Measurements from ENCODE around the gene CACNA2D3.

Gene CACNA2D3

GRCh38 chr3:54341811-54342210 is 219.5 kb downstream of the CACNA2D3 start:
- DNase-seq (ENCODE audit: low read depth in 2 of 2) = no peak

GRCh38 chr3:54342676-54343075 is 220.3 kb downstream of the CACNA2D3 start:
- no peak for DNase-seq (ENCODE audit: low read depth in 2 of 2)

DNA sequence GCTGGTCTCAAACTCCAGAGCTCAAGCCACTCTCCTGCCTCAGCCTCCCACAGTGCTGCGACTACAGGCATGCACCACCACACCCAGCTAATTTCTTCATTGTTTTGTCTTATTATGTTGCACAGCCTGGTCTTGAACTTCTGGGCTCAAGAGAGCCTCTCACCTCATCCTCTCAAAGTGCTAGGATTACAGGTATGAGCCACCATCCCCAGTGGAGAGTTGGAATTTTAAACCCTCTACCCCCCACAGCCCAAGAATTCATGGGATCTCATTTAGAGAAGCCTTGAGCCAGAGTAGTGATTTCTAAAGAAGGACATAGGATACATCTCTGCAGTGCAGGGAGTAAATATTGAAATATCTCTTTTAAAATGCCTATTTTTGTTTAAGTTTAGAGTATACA is 221.1 kb downstream of the CACNA2D3 start:
- DNase-seq (ENCODE audit: low read depth in 2 of 2) = no peak

GRCh38 chr3:54344601-54345231 is 222.4 kb downstream of the CACNA2D3 start:
- no peak for DNase-seq (ENCODE audit: low read depth in 2 of 2)

DNA sequence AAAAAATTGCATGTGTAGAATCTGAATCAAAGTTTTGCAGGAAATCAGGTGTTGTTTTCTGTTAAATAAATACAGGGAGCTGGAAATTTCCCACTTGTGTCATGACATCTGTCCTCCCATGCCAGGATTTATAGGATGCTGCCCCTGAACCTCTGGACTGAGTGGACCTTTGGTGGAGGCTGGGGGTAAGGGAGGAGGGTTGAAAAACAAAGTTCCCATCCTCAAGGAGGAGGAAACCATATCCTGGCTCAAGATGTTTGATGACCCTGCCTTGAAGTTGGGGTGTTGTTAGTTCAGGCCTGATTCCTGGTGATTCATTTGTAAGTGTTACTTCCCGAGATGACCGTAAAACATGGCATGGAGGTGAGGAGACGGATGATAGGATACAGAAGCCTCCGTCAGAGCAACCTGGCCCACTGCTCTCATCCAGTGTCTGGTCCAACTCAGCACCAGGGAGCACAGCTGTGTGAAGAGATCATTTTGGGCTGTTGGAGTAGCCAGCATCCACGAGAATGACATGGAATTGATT is 223.6 kb downstream of the CACNA2D3 start:
- DNase-seq (ENCODE audit: low read depth in 2 of 2) = no peak

GRCh38 chr3:54347060-54347459 is 224.7 kb downstream of the CACNA2D3 start:
- DNase-seq (ENCODE audit: low read depth in 2 of 2) = no peak

- no peak for DNase-seq (ENCODE audit: low read depth in 2 of 2)
Measured at GRCh38 chr3:54347933-54348332, 225.6 kb downstream of the CACNA2D3 start.

- no peak for DNase-seq (ENCODE audit: low read depth in 2 of 2)
Measured at GRCh38 chr3:54349231-54349652, 226.9 kb downstream of the CACNA2D3 start.

DNA sequence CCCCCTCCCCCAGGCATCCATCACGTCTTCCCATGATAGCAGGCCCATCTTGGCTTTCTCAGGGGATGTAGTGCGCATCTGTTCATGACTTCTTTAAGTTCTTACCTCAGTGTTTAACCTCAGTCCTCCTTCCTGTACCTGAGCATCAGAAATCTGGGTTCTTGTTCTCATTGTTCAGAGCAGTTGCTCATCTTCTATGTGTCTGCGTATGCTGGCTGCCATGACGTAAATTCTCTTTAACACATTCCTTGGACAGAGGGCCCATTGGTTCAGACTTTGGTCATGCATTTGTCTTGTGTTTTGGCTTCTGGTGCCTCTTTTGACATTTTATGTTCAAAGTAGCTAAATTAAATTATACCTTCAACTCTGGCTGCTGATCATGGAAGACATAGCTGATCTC is 227.3 kb downstream of the CACNA2D3 start:
- DNase-seq (ENCODE audit: low read depth in 2 of 2) = no peak

GRCh38 chr3:54353546-54353945 is 231.2 kb downstream of the CACNA2D3 start:
- no peak for DNase-seq (ENCODE audit: low read depth in 2 of 2)

GRCh38 chr3:54353946-54354345 is 231.6 kb downstream of the CACNA2D3 start:
- peak in 1 of 2 experiments; percentile 4 for DNase-seq (ENCODE audit: low read depth in 2 of 2)

GRCh38 chr3:54355800-54356199 is 233.4 kb downstream of the CACNA2D3 start:
- DNase-seq (ENCODE audit: low read depth in 2 of 2) = no peak

- DNase-seq (ENCODE audit: low read depth in 2 of 2) = no peak
Measured at GRCh38 chr3:54356261-54357045, 234.1 kb downstream of the CACNA2D3 start.

DNA sequence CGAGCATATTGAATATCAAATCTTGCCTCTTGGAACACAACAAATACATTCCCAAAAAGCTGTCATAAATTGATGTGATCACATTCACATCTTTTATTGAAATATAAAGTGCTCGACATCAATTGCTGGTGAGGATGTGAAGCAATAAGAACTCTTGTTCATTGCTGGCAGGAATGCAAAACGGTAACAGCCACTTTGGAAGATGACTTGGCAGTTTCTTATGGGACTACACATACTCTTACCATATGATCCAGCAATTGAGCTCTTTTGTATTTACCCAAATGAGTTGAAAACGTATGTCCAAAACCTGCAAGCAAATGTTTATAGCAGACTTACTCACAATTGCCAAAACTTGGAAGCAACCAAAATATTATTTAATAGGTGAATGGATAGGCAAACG is 234.9 kb downstream of the CACNA2D3 start:
- DNase-seq (ENCODE audit: low read depth in 2 of 2) = no peak

- no peak for DNase-seq (ENCODE audit: low read depth in 2 of 2)
Measured at GRCh38 chr3:54358316-54358715, 236.0 kb downstream of the CACNA2D3 start.

DNA sequence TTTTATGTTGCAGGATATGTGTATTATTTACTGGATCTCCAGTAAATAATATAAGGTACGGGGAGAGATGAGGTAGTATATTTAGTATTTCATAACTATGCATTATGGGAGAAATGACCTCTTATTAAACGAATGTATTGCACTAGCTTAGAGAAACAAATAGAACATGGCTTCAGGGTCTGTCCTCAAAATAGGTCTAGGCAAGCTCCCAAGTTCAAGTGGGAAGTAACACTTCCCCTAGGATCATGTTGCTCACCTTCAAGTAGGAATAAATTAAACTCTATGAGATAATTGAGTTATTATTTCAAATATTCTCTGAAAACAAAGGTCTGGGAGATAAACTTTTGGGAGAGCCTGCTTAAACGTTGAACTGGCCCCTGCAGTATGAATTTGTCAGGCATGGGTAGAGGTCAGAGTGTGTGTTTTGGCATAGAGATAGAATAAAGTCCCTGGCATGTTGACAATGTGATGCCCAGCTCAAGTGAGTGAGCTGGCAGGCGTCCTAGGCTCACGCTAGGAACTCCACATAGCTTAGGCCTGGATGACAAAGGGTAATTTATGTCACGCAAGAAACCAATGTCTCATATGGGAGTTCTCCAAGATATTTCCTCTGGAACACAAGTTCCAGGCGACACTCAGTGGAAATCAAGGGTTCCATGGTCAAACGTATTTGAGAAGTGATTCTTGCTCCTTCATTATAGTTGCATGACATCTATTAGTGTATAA is 236.8 kb downstream of the CACNA2D3 start:
- DNase-seq (ENCODE audit: low read depth in 2 of 2) = no peak

DNA sequence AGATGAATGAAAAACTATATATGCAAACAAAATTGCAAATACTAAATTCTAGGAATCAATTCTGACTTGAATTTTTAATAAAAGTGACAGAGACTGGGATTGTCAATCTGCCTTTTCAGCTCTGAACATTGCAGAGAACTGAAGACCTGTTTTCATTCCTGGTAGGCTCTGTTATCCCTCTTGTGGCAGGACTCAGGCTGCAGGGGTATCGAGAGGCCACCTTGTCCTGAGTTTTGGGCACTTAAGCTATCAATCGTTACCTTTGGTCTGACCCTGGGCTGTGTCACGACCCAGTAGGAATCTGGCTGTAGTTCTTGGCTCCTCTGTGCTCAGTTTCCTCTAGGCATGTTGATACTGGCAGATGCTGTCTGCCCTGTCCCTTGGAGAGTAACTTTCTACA is 238.0 kb downstream of the CACNA2D3 start:
- DNase-seq (ENCODE audit: low read depth in 2 of 2) = no peak

GRCh38 chr3:54361746-54362283 is 239.5 kb downstream of the CACNA2D3 start:
- DNase-seq (ENCODE audit: low read depth in 2 of 2) = no peak

DNA sequence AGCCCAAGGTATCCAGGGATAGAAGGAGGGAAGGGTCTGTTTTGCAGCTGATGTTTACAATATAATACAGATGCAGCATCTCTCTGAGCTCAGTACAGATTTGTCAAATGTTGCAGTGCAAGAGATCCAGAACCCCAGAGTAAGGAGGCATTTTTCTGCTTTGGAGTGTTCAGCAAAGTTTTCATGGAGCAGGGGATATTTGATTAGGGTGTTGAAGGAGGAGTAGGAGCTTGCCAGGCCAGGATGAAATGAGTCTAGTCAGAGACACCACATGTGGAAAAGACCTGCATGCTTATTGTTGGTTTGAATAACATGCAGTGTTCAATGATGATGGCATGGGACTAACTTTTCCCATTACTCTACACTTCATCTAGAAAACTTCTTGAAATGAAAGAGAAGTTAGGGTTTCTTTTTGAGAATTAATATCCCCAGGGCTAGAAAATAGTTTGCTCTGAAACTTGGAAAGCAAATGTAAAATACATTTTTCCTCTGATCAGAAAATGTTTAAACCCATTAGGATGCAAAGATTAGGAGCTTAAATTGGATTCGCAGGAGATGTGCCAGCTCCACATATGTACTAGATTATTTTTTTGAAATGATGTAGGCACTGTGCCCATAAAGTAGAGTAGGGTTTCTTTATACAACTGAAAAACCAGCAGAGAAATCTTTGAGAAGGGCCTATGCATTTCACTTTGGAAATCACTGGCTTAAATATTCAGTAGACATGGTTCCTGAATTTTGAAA is 243.8 kb downstream of the CACNA2D3 start:
- no peak for DNase-seq (ENCODE audit: low read depth in 2 of 2)

GRCh38 chr3:54366839-54367238 is 244.5 kb downstream of the CACNA2D3 start:
- no peak for DNase-seq (ENCODE audit: low read depth in 2 of 2)

DNA sequence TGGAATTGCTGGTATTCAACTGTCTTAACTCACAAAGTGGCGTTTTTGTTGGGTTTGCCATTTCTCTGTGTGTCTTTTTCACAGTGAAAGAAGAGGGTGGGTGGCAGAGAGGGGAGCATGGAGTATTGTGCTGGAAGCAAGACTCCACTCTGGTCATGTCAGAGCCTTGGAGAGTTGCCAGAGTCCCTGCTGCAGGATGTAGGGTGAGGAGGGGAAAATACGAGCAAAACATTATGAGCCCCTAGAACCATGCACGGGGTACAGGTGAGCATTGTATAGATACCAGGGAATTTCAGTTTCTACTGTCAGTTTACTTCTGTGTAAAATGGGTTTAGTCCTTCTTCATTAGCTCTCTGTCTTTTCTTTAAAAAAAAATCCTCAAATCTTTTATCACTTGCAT is 249.9 kb downstream of the CACNA2D3 start:
- no peak for DNase-seq (ENCODE audit: low read depth in 2 of 2)

Data from fibroblast of skin of left quadriceps (primary cell).